ENCODE results near the gene PTGER4.
"Not testable (repeated sequence)": the region's sequence is repeated elsewhere in the genome, so short reads cannot be mapped to it uniquely, and the experiment has no call there.

PTGER4 gene

GRCh38 chr5:40689438-40689837 lies 9.7 kb downstream of the PTGER4 start:
- no peak for DNase-seq (ENCODE audit: low spot score)

DNA sequence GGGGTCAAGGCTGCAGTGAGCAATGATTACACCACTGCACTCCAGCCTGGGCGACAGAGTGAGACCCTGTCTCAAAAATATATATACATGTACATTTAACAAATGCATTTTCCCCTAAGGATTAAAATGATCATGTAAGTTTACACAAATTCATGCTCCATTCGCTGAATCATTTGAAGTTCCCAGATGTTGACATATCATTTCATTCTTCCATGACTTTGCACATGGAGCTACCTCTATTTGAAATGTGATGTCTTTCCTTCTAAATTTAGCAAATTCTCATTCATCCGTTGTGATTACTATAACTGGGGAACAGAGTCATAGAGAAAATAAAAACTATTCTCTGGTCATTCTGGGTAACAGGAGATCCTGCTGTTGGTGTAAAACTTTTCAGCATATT lies 10.6 kb downstream of the PTGER4 start:
- DNase-seq (ENCODE audit: low spot score): no peak

DNA sequence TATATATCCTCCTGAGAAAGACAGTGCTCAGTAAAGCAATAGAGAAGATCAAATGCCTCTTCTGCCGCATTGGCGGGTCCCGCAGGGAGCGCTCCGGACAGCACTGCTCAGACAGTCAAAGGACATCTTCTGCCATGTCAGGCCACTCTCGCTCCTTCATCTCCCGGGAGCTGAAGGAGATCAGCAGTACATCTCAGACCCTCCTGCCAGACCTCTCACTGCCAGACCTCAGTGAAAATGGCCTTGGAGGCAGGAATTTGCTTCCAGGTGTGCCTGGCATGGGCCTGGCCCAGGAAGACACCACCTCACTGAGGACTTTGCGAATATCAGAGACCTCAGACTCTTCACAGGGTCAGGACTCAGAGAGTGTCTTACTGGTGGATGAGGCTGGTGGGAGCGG lies 12.2 kb downstream of the PTGER4 start:
- DNase-seq (ENCODE audit: low spot score): no peak

- no peak for DNase-seq (ENCODE audit: low spot score)
Observed at GRCh38 chr5:40694433-40694832, 14.7 kb downstream of the PTGER4 start.

DNA sequence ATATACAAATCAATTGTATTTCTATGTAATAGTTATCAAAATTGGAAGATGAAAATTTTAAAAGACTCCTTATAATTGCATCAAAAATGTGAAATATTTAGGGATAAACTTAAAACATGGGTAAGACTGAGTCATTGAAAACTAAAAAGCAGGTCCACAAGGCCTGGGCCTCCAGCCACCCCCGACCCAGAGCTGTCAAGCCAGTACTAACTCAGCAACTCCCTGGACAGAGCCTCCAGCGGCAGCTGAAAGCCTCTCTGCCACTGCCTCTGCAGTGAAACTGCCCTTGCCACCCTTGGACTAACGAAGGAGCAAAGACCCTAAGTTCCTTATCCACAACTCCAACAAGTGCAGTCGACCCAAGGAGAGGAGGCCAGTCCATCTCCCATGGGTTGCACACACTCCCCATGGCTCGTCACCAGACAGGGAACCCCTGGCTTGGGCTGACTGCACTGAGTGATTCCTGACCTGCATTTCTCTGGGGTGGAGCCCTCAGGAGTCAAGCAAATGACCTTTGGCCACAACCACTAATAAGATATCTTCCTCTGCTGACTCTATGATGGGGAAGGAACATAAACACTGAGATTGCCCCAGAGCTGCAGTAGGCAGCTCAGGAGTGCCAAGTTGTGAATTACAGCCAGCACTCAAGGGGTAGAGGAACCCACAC lies 20.5 kb downstream of the PTGER4 start:
- no peak for DNase-seq (ENCODE audit: low spot score)

- DNase-seq (ENCODE audit: low spot score): not testable (repeated sequence)
Observed at GRCh38 chr5:40702027-40702426, 22.3 kb downstream of the PTGER4 start.

DNA sequence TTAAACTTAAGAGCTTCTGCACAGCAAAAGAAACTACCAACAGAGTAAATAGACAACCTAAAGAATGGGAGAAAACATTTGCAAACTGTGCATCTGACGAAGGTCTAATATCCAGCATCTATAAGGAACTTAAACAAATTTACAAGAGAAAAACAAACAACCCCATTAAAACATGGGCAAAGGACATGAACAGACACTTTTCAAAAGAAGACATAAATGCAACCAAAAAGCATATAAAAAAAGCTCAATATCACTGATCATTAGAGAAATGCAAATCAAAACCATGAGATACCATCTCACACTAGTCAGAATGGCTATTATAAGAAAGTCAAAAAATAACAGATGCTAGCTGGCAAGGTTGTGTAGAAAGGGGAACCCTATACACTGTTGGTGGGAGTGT lies 25.8 kb downstream of the PTGER4 start:
- not testable (repeated sequence) for DNase-seq (ENCODE audit: low spot score)

GRCh38 chr5:40710575-40710974 lies 30.9 kb downstream of the PTGER4 start:
- not testable (repeated sequence) for DNase-seq (ENCODE audit: low spot score)

- DNase-seq (ENCODE audit: low spot score): no peak
Observed at GRCh38 chr5:40714001-40714400, 34.3 kb downstream of the PTGER4 start.

GRCh38 chr5:40716000-40716399 lies 36.3 kb downstream of the PTGER4 start:
- peak; percentile 22 for DNase-seq (ENCODE audit: low spot score)

DNA sequence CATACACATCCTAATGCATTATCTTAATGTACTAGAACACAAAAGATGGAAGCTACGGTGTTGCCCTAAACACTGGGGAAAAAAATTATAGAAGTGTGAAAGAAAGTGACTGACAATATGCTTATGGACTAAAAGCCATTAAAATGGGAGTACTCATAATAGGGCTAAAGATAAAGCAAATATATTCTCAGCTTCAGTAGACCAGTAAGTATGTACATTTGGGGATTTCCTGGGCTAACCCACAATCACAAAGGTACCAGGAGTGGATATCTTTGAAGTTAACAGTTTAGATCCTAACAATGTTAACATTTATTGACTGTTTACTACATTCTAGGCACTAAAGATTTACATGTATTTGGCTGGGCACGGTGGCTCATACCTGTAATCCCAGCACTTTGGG lies 36.9 kb downstream of the PTGER4 start:
- no peak for DNase-seq (ENCODE audit: low spot score)

GRCh38 chr5:40717281-40717680 lies 37.6 kb downstream of the PTGER4 start:
- no peak for DNase-seq (ENCODE audit: low spot score)

DNA sequence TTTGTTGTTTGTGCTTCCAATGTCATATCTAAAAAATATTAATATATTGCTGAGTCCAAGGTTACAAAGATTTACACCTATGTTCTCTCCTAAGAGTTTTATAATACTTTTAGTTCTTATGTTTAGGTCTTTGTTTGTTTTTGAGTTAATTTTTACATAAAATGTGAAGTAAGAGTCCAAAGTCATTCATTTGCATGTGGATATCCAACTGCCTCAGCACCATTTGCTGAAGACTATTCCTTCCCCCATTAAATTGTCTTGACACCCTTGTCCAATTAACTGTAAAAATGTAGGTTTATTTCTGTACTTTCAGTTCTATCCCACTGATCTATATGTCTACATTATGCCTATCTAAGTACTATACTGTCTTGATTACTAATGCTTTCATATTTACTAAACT lies 40.4 kb downstream of the PTGER4 start:
- no peak for DNase-seq (ENCODE audit: low spot score)

- DNase-seq (ENCODE audit: low spot score): not testable (repeated sequence)
Observed at GRCh38 chr5:40722497-40722911, 42.8 kb downstream of the PTGER4 start.

- no peak for DNase-seq (ENCODE audit: low spot score)
Observed at GRCh38 chr5:40733434-40733833, 53.7 kb downstream of the PTGER4 start.

DNA sequence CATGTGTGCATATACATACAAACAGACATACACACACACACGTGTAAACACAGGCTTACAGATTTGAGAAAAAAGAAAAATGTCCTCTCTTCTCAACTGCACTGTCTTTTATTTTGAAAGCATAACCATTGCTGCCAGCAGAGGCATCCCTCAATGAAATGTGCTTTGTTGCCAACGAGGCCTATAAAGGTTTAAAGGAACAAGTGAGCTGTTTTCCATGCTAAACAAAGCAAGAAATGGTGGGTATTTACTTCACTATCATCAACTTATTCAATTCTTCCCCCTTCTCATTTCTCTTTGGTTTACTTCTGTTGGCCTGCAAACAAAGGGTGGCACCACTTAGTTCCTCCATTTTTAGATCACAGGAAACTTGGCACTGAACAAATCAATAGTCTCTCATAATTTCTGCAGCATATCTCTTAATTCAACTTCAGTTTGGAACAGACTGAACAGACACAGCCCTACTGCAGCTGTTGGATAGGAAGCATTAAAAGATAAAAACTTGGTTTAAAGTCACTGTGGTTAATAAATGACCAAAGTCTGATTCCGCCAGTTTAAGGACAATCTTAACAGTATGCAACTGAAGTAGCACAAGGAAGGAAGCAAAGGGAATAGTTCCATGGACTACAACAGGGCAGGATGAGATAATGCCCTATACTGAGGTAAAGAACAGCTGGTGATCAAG lies 54.3 kb downstream of the PTGER4 start:
- DNase-seq (ENCODE audit: low spot score): no peak

GRCh38 chr5:40734986-40735385 lies 55.3 kb downstream of the PTGER4 start:
- no peak for DNase-seq (ENCODE audit: low spot score)

DNA sequence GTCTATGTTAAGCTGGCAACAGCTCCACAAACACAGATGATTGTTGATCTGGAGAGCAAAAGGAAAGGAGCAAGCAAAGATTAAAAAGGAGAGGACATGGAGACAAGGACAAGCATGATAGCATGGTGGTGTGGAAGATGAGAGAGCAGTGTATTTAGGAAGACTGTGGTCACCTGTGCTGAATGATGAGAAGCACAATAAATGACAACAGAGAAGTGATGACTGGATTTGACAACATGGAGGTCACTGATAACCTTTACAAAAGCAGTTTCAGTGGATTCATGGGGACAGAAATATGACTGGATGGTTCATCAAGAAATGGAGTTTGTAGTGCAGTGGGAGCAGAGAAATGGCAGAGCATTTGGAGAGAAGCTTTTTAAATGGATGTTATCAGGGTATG lies 55.9 kb downstream of the PTGER4 start:
- DNase-seq (ENCODE audit: low spot score): no peak

GRCh38 chr5:40736103-40736875 lies 56.6 kb downstream of the PTGER4 start:
- DNase-seq (ENCODE audit: low spot score): peak; percentile 83

DNA sequence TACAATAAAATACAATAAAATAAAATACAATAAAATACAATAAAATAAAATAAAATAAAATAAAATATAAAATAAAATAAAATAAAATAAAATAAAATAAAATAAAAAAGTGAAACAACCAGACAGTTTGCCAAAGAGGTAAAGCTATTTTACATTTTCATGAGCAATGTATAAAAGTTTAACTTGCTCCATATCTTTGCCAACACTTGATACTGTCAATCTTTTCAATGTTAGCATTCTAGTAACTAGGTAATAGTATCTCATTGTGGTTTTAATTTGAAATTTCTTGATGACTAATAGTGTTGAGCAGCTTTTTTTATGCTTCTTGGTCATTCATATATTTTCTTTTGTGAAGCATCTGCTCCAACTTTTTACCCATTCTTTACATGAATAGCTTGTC lies 58.8 kb downstream of the PTGER4 start:
- DNase-seq (ENCODE audit: low spot score): no peak
